ENCODE measurements around the gene ZFAND3.
A peak's percentile ranks its signal among the peaks of the same experiment; 100 is the strongest.
"Not testable (repeated sequence)": the region's sequence is repeated elsewhere in the genome, so short reads cannot be mapped to it uniquely, and the experiment has no call there.

The ZFAND3 gene

DNA sequence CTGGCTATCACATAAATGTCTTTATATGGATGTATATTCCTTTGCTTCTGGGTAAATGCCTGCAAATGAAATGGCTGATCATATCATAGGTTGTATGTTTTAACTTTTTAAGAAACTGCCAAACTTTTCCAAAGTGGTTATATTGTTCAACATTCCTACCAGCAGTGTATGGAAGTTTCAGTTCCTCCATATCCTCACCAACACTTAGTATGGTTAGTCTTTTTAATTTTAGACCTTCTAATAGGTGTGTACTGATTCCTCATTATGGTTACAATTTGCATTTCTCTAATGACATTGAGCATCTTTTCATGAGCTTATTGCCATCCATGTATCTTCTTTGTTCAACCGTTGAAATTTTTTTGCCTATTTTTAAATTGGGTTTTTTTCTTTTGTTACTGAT is 155.4 kb downstream of the ZFAND3 start:
- no peak for DNase-seq

DNA sequence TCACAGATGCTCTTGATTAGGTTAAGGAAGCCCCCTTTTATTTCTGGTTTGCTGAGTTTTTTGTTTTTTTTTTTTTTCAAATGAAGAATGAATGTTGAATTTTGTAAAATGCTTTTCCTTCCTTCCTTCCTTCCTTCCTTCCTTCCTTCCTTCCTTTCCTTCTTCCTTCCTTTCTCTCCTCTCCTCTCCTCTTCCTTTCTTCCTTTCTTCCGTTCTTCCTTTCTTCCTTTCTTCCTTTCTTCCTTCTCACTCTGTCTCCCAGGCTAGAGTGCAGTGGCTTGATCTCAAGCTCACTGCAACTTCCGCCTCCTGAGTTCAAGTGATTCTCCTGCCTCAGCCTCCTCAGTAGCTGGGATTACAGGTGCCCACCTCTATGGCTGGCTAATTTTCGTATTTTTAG is 158.2 kb downstream of the ZFAND3 start:
- DNase-seq, result no peak

DNA sequence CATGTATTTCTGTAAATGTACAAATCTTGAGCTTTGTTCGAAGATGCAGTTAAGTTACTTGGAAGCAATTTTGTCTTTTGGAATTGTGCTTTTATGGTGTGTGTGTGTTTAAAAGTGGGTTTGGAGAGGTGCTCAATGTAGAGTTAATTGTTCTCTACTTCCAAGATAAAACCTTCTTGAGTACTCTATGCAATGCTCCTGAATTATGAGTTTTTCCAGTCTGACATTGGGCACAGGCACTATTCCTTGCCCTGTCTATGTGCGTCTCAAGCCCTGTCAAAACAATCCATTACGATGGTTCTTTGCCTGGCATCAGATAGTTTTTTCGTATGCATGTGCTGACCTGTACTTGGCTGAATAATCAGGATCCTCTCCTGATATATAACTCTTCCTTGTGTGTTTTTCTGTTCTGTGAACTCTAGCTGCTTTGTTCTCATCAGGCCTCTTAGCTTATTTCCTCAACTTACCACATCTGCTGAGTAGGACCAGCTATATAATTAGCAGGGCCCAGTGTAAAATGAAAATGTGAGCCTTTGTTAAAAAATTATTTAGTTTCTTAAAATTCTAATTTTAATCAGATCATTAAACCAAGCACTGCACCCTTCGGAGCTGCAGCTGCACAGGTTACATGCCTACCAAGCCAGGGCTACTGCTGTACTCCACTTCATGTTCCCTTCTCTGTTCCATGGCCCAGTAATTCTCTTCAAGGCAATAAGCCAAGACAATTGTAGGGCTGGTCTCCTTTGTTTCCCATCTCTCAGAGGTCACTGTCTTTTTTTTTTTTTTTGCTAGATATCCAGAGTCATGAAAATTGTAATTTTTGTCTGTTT is 160.1 kb downstream of the ZFAND3 start:
- no peak for DNase-seq

DNA sequence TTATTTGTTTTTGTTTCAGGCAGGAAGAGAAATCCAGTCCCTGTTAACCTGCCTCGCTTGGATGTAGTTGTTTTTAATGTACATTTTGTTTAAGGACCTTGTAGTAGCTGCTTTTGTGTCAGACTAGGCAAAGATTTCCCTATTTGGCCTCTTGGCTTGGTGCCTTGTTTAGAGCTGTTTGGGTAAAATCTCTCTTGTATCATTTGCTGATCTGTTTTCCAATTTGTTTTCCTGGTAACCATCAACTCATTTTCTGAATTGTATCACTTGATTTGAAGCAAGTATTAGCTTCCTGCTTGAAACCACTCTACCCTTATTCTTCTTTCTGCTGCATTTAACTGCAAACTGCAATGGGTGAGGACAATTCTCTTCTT is 160.7 kb downstream of the ZFAND3 start:
- no peak for DNase-seq

DNA sequence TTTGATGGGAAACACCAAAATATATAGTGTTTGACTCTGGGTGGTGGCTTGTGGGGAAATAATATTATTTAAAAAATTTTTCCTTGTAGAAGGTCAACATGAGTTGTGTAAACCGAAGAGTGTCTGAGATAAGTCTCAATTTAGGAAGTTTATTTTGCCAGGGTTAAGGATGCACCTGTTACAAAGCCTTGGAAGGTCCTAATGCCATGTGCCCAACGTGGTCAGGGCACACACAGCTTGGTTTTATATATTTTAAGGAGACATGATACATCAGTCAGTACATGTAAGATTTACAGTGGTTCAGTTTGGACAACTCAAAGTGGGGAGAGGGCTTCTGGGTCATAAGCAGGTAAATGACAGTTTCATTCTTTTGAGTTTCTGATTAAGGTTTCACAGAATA is 162.1 kb downstream of the ZFAND3 start:
- no peak for DNase-seq

DNA sequence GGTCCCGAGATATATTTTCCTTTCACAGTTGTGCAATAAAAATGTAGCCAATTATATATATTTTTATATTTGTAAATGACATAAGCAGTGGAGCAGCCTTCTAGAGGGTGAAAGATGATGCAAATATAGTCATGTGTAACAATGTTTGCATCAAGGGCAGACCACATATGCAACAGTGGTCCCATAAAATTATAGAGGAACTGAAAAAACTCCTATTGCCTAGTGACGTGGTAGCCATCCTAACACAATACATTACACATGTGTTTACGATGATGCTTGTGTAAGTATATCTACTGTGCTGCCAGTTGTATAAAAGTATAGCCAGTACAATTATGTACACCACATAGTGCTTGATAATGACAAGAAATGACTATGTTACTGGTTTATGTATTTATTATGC is 162.8 kb downstream of the ZFAND3 start:
- no peak for DNase-seq

DNA sequence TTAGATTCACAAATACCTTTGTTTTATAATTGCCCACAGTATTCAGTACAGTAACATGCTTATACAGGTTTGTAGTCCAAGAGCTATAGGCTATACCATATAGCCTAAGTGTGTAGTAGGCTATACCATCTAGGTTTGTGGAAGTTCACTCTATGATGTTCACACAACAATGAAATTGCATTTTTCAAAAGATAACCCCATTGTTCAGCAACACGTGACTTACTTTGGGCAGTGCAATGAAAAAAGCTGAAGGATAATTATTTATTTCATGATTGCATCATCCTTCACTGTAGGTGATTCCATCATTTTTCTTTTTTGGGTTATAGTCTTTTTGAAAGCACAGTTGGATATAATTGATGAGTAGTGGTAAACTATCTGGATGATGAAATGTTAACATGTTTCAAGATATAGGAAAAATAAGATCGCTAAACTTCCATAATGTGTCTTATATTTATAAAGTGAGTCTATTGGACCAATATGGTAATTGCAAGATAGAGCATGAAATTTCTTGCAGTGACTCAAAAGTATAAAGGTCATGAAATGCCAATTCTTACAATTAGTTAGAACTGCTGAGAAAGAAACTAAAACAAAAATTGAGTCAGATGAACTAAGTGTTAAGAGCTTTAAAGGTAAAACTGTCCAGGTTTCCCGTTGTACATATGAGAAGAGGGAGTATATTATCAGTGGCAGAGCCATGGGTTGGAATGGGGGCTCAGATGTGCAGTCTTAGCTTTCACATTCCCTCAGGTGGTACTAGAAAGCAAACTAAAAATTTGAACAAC is 164.4 kb downstream of the ZFAND3 start:
- no peak for DNase-seq

DNA sequence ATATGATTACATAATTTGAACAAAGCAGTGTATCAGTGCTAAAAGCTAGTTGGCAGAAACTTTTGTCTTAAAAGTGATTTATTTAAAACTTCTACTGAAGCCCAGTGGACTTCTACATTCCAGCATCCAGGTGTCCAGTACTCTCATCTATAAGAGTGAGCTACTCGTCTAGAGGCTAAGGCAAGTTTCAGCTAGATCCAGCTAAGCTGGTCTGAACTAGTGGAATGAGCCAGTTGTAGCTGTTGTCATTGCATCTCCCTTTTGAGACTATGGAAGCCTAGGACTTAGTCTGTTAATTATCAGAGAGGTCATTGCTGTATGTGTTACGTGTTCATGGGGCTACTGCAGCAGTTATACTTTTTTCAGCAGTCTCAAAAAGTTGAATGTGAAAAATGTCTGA is 165.1 kb downstream of the ZFAND3 start:
- no peak for DNase-seq

DNA sequence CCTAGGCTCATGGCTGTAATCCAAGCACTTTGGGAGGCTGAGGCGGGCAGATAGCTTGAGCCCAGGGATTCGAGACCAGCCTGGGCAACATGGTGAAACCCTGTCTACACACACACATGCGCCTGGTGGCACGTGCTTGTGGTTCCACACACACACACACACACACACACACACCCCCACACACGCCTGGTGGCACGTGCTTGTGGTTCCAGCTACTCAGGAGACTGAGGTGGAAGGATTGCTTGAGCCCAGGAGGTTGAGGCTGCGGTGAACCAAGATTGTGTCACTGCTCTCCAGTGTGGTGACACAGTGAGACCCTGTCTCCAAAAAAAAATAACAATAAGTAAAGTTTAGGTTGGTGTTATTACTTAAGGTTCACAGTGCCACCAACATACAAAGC is 165.8 kb downstream of the ZFAND3 start:
- DNase-seq, result peak in 1 of 2 experiments; percentile 3

DNA sequence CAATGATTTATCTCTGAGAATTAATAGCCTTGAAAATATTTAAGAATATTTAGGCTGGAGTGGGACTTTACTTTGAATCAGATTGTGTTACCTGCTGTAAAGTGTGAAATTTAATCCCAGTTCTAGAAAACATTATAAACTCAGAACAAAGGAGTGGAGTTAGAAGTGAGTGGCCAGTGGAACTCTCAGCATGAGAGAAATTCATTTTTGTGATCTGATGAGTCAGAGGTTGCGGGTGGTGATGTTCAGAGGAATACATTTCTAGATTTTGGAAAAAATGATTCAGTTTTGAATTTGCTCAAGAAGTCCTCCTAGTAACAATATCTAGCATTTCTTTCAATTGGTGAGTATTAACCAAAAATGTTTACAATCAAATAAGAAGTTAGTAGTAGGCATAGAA is 167.5 kb downstream of the ZFAND3 start:
- no peak for DNase-seq

DNA sequence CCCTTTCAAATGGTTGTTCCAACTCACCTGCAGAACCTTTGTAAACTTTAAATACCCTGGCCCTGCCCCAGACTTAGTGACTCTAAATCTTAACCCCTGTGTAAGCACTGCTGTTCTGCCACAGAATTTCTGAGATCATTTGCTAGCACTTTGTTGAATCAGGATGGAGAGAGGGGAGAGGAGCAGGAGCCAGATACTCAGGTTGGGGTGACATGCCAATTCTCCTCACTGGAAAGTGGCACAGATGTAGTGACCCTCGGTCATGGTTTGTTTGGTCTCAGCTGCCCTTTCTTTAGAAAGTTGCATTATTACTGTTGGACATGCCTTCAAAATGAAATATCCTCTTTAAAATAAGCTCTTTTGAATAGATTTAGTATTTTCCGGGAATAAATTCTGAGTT is 168.0 kb downstream of the ZFAND3 start:
- DNase-seq, result no peak

DNA sequence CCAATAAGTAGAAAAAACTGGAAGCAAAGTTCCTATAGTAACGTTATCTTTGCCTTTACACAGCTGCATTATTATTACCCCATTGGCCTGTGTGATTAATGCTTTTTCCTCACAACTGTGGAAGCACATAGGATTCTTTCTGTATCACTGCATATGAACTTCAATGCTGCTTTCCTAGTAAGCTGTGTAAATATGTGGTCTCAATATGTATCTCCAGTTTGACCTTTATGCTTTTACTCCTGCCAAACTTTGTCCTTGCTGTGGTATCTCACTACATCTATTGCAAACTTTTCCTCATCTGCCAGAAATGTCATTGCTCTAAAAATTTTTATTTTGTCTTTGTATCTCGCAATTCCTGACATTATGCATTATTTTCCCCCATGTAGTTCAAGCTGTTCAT is 168.6 kb downstream of the ZFAND3 start:
- DNase-seq, result no peak

DNA sequence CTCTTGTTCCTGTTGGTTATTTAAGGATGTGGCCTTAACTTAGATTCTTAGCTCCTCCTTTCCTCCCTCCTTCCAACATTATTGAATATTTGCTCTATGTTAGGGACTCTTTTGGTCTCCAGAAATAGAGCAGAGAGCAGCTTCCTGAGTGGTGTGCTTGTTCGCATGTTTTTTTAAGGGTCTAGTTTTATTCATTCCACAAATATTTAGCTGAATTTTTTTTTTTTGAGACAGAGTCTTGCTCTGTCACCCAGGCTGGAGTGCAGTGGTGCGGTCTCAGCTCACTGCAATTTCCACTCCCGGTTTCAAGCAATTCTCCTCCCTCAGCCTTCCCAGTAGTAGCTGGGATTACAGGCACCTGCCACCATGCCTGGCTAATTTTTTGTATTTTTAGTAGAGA is 169.2 kb downstream of the ZFAND3 start:
- no peak for DNase-seq

DNA sequence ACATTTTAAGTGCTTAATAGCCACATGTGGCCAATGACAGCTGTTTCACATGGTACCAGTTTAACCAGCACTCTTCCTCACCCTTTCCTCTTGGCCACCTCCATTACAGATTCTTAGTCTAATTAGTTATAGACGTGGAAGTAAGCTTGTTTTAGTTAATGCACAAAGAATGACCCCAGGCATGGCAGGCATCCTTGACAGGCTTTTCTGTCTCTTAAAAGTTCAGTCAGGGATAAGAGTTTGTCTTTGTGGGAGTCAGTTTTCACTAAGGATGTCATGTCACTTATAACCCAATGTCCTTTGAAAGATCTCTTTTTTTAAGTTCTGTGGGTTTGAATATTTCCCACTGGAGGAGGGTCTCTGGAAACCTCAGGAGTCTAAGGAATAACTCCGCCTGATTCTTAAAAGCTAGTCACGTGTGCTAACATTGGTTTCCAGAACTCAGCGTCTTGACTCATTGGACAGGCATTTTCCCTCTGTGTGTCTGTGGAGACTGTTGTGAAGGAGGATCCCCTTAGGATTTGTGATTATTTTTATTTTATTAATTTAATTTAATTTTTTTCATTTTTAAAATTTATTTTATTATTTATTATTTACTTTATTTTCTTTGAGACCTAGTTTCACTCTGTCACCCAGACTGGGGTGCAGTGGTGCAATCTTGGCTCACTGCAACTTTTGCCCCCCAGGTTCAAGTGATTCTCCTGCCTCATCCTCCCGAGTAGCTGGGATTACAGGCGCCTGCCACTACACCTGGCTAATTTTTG is 171.4 kb downstream of the ZFAND3 start:
- DNase-seq, result no peak

DNA sequence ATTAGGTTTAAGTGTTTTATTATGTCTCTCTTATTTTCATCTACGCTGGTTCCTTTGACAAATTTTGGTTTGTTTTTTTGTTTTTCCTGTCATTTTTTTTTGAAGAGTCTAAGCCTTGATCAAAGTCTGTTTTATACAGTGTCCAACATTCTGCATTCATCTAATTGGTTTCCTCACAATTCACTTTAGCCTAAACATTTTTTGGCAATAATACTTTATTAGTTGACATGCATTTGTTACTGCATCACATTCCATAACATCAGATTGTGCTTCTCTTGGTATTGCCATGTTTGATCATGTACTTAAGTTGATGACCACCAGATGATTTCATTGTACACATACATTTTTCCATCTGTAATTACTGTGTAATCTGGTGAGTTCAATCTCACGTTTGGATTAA is 173.2 kb downstream of the ZFAND3 start:
- DNase-seq, result no peak

DNA sequence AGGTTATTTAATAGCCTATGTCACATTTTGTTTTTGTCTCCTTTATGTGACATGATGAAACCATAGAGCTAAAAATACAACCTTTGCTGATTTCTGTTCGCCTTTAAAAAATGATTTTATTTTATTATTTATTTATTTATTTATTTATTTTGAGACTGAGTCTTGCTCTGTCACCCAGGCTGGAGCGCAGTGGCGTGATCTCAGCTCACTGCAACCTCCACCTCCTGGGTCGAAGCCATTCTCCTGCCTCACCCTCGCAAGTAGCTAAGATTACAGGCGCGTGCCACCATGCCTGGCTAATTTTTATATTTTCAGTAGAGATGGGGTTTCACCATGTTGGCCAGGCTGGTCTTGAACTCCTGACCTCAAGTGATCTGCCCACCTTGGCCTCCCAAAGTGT is 173.7 kb downstream of the ZFAND3 start:
- DNase-seq, result not testable (repeated sequence)

DNA sequence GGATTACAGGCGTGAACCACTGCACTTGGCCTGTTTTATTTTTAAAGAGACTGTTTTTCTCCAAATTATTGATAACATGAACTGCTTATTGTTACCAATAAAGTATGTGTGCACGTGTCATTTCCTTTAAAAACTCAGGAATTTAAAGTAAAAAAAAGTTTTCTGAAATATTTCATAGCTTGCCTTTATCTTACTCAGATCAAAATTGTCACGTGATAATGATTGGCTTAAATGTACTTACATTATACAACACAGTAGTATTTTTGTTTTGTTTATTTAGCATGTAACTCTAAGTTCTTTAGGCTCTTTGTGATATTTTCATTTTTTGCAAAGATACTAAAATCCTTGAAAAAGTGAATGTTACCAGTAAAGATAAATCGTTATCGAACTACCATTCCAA is 174.1 kb downstream of the ZFAND3 start:
- no peak for DNase-seq

DNA sequence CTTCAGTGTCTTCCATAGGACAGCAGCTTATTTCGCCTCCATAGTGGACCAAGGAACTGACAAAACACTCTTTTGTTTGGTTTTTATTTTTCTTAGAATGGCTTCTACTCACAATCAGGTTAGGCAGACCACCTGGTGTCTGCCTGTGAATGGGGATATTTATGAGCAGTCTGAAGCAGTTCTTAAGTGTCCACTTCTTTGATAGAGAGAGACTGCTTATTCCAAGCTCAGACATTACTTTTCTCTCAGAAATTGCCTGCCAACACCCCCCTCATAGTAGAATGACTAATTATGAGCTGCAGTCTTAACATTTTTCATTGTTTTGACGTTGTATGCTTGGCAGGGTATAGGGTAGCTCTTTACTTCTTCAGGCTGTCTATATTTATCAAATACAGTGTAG is 174.7 kb downstream of the ZFAND3 start:
- no peak for DNase-seq

DNA sequence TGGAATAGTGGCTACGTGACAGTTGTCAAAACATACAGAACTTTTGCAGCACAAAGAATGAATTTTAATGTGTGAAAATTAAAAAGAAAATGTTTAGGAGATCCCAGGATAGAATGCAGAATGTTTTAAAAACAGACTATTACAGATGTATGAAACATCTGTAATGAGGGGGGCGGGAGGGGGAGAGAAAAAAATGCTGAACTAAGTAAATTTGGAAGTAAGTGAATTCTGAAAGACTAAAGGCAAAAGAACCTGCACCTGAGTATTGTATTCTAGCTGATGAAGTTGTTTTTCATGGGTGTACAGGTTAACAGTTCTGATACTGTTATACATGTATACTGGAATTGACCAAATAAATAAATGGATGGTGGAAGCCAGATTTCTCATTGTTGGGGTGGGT is 178.8 kb downstream of the ZFAND3 start:
- DNase-seq, result no peak

DNA sequence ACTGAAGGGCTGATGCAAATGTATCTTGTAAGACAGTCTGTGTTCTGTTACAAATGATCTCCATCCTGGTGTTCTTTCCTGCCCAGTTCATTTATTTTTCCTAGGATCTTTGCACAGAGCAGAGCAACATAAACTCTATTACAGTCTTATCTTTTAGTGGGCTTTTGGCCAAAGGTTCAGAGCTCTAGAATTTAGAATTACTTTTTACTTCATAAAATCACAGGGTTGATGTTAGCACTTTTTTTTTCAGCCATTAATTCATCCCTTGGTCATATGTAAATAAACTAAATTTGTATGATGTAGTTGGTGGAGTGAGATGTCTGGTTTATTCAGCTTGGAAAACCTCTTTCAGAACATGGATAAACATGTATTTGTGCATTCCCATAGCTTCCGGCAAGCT is 181.9 kb downstream of the ZFAND3 start:
- DNase-seq, result no peak

DNA sequence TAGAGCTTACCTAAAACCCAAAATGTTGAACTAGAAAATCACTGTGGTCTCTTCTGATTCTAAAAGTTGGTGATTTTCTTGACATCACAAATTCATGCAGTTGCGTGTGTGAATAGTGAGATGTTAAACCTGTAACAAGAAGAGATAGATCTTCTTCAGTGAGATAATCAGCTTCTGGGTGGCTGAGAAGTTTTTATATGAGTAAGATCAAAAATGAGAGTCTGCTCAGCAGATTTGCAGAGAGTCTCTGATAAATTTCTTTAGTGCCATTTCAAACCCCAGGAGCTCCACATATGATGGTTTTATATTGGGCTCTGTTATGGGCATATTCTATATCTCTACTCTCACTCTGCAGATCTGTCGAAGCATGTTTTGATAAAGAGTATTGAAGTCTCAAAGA is 185.4 kb downstream of the ZFAND3 start:
- DNase-seq, result no peak

DNA sequence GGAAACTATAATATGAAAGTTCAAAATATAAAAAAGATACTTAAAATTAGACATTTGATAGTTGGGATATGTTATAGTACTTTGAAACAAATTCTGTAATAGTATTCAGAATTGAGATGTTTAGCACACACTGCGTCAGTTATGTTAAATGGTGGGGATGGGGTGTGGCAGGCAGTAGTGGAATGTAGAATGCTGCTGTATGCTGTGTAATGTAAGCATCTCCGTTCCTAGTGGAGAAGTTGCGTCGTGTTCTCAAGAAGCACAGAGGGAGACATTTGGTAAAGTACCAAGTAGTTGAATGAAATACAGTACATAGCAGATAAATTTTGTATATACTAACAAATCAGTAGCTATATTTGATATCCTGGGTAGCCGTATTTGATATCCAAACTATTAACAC is 192.4 kb downstream of the ZFAND3 start:
- DNase-seq, result no peak

DNA sequence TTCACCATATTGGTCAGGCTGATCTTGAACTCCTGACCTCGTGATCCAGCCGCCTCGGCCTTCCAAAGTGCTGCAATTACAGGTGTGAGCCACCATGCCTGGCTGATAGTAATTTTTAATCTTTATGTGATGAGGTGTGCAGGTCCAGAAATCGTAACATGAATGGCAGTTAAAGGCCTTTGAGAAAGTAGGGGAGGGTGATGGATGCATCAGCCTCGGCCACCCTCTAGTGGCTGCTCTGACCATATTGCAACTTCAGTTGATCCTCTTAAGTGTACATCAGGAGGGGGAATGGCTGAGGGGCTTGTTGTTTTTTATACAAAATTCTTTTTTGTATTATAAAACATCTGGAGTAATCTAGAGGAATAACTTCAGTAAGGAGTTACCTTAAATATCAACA is 193.0 kb downstream of the ZFAND3 start:
- DNase-seq, result no peak

DNA sequence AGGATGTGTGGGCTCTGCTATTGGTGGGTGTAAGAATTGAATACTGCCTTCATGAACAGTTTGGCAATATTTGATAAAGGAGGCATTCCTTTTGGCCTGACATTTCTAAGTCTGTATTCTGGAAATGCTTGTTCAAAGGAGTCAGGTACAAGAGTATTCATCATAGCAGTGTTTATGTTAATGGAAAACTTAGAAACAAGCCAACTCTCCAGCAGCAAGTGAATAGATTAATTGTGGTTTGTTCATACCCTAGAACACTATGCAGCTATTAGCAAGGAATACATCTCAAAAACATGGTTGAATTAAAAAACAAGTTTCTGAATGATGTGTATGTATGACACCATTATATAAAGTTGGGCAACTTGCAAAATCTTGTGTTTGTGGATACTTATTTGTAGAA is 195.8 kb downstream of the ZFAND3 start:
- DNase-seq, result no peak

Measured in activated CD4-positive, alpha-beta T cell treated with anti-CD3 and anti-CD28 coated beads, Interleukin-2, amount 50 U/mL, for 4 hours (primary cell).